ENCODE data around the gene MPP2.

DNA sequence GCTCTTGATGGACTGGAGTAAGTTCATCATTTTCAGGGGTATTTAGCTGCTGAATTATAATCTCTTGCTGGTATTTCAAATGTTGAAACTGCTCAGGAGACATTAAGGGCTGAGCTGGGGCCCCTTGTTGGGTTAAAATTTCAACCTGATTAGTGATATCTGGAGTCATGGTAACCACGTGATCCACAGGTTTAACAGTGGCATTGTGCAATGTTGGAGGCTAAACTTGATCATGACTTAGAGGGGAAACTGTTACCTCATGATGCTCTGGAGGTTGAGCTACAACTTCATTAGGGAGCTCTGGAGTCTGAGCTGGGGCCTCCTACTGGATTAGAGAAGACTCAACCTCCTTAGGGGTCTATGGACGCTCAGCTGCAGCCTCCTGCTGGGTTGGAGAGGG, 17.2 kb upstream of the MPP2 start:
- TF ChIP-seq, protein P1, sequence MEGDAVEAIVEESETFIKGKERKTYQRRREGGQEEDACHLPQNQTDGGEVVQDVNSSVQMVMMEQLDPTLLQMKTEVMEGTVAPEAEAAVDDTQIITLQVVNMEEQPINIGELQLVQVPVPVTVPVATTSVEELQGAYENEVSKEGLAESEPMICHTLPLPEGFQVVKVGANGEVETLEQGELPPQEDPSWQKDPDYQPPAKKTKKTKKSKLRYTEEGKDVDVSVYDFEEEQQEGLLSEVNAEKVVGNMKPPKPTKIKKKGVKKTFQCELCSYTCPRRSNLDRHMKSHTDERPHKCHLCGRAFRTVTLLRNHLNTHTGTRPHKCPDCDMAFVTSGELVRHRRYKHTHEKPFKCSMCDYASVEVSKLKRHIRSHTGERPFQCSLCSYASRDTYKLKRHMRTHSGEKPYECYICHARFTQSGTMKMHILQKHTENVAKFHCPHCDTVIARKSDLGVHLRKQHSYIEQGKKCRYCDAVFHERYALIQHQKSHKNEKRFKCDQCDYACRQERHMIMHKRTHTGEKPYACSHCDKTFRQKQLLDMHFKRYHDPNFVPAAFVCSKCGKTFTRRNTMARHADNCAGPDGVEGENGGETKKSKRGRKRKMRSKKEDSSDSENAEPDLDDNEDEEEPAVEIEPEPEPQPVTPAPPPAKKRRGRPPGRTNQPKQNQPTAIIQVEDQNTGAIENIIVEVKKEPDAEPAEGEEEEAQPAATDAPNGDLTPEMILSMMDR (IDR thresholded peaks at IDR 0.05; ENCODE audit: low read depth, low read length, missing input control) = no peak
- TF ChIP-seq GABPA (IDR thresholded peaks at IDR 0.05 in 1 of 2, conservative IDR thresholded peaks at IDR 0.05 in 1 of 2) = no peak

Data from liver (tissue), 3 donors.